KMS-11 (cell line): Measurements from ENCODE around the gene NNMT.

Experiments used
- H2AFZ ChIP-seq: fragments of 200-600 bp; sonication (generic); 2 replicates; pipeline ENCODE4 v1.6.1; 2016; ENCODE audit warnings: antibody characterized with exemption, mixed run types, low read depth
- H3K27ac ChIP-seq: fragments of 200-600 bp; sonication (generic); 2 replicates; pipeline ENCODE4 v1.6.1; 2016; ENCODE audit warnings: mild to moderate bottlenecking, mixed run types
- H3K27me3 ChIP-seq: fragments of 200-600 bp; sonication (generic); 2 replicates; pipeline ENCODE4 v1.6.1; 2017; ENCODE audit warnings: mild to moderate bottlenecking, low read depth, mixed run types, moderate library complexity; ENCODE audit not compliant: insufficient read depth
- H3K36me3 ChIP-seq: fragments of 200-600 bp; sonication (generic); 2 replicates; pipeline ENCODE4 v1.6.1; 2017; ENCODE audit warnings: mild to moderate bottlenecking, mixed run types; ENCODE audit not compliant: insufficient read depth
- H3K4me1 ChIP-seq: fragments of 200-600 bp; sonication (generic); 2 replicates; pipeline ENCODE4 v1.6.1; 2016; ENCODE audit warnings: mild to moderate bottlenecking, low read depth, mixed run types; ENCODE audit not compliant: poor library complexity, severe bottlenecking
- H3K4me2 ChIP-seq: fragments of 200-600 bp; sonication (generic); 2 replicates; pipeline ENCODE4 v1.7.0; 2016; ENCODE audit warnings: mild to moderate bottlenecking, mixed run types
- H3K4me3 ChIP-seq: fragments of 200-600 bp; sonication (generic); IDR thresholded peaks from 2 replicates; pipeline ENCODE4 v1.6.1; 2017; ENCODE audit warnings: low read depth, low read length, mixed read lengths; ENCODE audit not compliant: insufficient read depth
- H3K79me2 ChIP-seq: fragments of 200-600 bp; sonication (generic); 2 replicates; pipeline ENCODE4 v1.6.1; 2016; ENCODE audit warnings: low read depth, mixed run types; ENCODE audit not compliant: insufficient read depth
- H3K9ac ChIP-seq: fragments of 200-600 bp; sonication (generic); 2 replicates; pipeline ENCODE4 v1.6.1; 2016; ENCODE audit warnings: mild to moderate bottlenecking, mixed run types
- H4K20me1 ChIP-seq: fragments of 200-600 bp; sonication (generic); 2 replicates; pipeline ENCODE4 v1.6.1; 2016; ENCODE audit warnings: mild to moderate bottlenecking, mixed run types; ENCODE audit not compliant: insufficient read depth
- TF ChIP-seq, protein P1 (sequence below): fragments of 200-600 bp; sonication (generic); conservative IDR thresholded peaks from 2 replicates; pipeline ENCODE4 v1.6.1; 2017; ENCODE audit warnings: low read depth, mild to moderate bottlenecking, antibody characterized with exemption, low read length, moderate library complexity, mixed read lengths

Gene NNMT

DNA sequence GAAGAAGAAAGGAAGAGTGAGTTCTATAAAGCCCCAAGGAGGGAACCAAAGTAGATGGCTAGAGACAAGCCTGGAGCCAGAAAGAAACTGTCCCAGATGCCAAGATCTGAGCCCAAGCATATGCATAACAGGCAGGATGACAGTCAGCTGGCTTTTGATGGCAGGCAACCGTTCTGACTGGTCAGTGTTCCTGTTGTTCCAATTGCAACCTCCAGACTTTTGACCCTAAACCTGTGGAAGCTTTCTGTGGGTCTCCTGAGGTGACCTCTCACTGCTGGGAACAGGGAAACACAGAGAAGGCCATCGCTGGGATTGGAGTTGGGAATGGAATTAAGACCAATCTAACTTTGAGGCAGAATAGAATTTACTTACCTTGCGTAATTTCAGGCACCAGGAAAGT is 21.6 kb upstream of the NNMT start:
- TF ChIP-seq, protein P1, sequence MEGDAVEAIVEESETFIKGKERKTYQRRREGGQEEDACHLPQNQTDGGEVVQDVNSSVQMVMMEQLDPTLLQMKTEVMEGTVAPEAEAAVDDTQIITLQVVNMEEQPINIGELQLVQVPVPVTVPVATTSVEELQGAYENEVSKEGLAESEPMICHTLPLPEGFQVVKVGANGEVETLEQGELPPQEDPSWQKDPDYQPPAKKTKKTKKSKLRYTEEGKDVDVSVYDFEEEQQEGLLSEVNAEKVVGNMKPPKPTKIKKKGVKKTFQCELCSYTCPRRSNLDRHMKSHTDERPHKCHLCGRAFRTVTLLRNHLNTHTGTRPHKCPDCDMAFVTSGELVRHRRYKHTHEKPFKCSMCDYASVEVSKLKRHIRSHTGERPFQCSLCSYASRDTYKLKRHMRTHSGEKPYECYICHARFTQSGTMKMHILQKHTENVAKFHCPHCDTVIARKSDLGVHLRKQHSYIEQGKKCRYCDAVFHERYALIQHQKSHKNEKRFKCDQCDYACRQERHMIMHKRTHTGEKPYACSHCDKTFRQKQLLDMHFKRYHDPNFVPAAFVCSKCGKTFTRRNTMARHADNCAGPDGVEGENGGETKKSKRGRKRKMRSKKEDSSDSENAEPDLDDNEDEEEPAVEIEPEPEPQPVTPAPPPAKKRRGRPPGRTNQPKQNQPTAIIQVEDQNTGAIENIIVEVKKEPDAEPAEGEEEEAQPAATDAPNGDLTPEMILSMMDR: no peak
- Histone ChIP-seq H3K9ac (no peak overlapping the region), H3K27ac (no peak overlapping the region), H3K36me3 (no peaks in the 10 kb centered on the region), H3K79me2 (no peaks in the 10 kb centered on the region), H3K4me1 (no peaks in the 10 kb centered on the region), H3K4me3 (no peak overlapping the region), H2AFZ (no peak overlapping the region), H3K4me2 (no peak overlapping the region), H3K27me3 (no peaks in the 10 kb centered on the region), H4K20me1 (no peaks in the 10 kb centered on the region)

DNA sequence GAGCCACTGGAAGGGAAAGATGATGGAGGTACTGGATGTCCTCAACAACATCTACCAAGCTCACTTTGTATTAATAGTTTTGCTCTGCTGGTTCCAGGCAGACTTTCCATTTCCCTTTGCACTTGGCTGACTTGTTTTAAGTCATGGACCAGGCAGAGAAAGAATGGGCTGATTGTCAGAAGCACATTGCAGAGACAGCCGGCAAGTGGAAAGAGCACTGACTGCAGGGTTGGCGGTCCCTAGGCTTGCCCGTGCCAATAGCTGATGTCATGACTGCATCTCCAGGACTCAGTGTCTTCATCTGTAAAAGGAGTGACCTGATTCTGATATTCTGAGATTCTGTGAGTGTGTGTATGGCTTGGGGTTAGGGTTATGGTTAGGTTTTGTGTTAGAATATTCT is 20.9 kb upstream of the NNMT start:
- no peak overlapping the region for H3K4me2 ChIP-seq
- no peak overlapping the region for H3K27ac ChIP-seq
- H3K79me2 ChIP-seq: no peaks in the 10 kb centered on the region
- no peaks in the 10 kb centered on the region for H3K36me3 ChIP-seq
- no peak overlapping the region for H2AFZ ChIP-seq
- TF ChIP-seq, protein P1: no peak
- no peak overlapping the region for H3K4me3 ChIP-seq
- no peak overlapping the region for H3K9ac ChIP-seq
- no peaks in the 10 kb centered on the region for H3K4me1 ChIP-seq
- no peaks in the 10 kb centered on the region for H3K27me3 ChIP-seq
- no peaks in the 10 kb centered on the region for H4K20me1 ChIP-seq

DNA sequence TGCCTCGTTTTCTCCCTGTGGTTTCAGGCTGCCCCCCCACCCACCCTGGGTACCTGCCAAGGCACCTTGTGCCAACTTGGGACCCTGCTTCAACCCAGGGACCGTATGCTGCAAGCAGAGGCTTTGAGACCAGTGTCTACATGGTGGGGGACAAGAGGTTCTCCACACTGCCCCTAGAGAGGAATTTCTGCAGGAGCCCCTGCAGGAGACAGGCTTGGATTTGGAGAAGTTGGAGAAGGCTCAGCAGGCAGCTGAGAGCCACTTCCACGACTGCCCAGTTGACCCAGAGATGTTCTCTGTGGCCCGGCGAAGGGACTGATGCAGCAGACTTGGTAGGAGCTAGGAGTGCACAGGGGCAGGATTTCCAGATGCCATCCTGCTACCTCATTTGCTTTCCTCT is 20.1 kb upstream of the NNMT start:
- Histone ChIP-seq H3K9ac (no peak overlapping the region), H3K4me3 (no peak overlapping the region), H3K27ac (no peak overlapping the region), H3K36me3 (no peaks in the 10 kb centered on the region), H2AFZ (no peak overlapping the region), H3K79me2 (no peaks in the 10 kb centered on the region), H3K4me1 (no peaks in the 10 kb centered on the region), H3K27me3 (no peaks in the 10 kb centered on the region), H3K4me2 (no peak overlapping the region), H4K20me1 (no peaks in the 10 kb centered on the region)
- TF ChIP-seq, protein P1: no peak

DNA sequence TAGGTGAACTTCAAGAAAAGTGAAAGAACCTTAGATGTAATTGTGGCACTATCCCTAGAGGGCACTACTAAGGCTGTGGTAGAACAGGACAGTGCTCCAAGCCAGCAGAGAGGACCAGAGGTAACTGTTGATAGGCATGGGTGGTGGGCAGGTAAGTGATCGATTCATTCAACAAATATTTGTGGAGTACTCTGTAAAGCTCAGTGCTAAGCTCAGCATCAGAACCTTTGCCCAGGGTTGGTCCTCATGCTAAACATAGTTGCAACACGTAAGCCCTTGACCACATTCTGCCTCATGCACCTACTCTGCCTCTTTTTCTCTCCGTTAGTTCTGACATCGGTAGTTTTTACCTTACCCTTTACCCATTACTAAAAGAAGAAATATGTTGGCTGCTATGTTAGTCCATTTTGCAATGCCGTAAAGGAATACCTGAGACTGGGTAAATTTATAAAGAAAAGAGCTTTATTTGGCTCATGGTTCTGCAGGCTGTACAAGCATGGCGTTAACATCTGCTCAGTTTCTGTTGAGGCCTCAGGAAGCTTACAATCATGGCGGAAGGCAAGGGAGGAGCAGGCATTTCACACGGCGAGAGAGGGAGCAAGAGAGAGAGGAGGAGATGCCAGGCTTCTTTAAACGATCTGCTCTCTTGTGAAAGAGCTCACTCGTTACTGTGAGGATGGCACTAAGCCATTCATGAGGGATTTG is 18.4 kb upstream of the NNMT start:
- H4K20me1 ChIP-seq: no peaks in the 10 kb centered on the region
- no peak overlapping the region for H3K4me2 ChIP-seq
- H3K4me3 ChIP-seq: no peak overlapping the region
- no peaks in the 10 kb centered on the region for H3K36me3 ChIP-seq
- H3K9ac ChIP-seq: no peak overlapping the region
- H3K27me3 ChIP-seq: no peaks in the 10 kb centered on the region
- no peak overlapping the region for H2AFZ ChIP-seq
- TF ChIP-seq, protein P1: no peak
- H3K27ac ChIP-seq: no peak overlapping the region
- no peaks in the 10 kb centered on the region for H3K4me1 ChIP-seq
- no peaks in the 10 kb centered on the region for H3K79me2 ChIP-seq
